H9 (cell line): ENCODE measurements around the gene CD28. TPM values are rescaled to one million over a fixed set of nuclear protein-coding genes. Genes with fewer than 3 reads are reported as not detected.

Source experiments
- DNase-seq: peaks from one replicate; pipeline ENCODE4 v3.0.0-alpha.2; 2017
- H2AFZ ChIP-seq: one replicate; pipeline ENCODE4 v1.6.1; 2013; ENCODE audit warnings: mild to moderate bottlenecking, low read length, control low read depth, moderate library complexity
- H2AK5ac ChIP-seq: 2 replicates; pipeline ENCODE4 v1.6.1; 2013; ENCODE audit warnings: low read length, control low read depth, mixed read lengths; ENCODE audit not compliant: insufficient read length
- H2BK120ac ChIP-seq: one replicate; pipeline ENCODE4 v1.6.1; 2013; ENCODE audit warnings: low read depth, mild to moderate bottlenecking, low read length, control low read depth, inconsistent platforms; ENCODE audit not compliant: poor library complexity, severe bottlenecking
- H2BK12ac ChIP-seq: 2 replicates; pipeline ENCODE4 v1.6.1; 2013; ENCODE audit warnings: low read length, control low read depth, mixed read lengths, low read depth; ENCODE audit not compliant: insufficient read length
- H2BK15ac ChIP-seq: 2 replicates; pipeline ENCODE4 v1.6.1; 2013; ENCODE audit warnings: low read depth, low read length, control low read depth
- H2BK20ac ChIP-seq: one replicate; pipeline ENCODE4 v1.6.1; 2013; ENCODE audit warnings: low read depth, mild to moderate bottlenecking, low read length, control low read depth, inconsistent platforms; ENCODE audit not compliant: poor library complexity, severe bottlenecking
- H2BK5ac ChIP-seq: 2 replicates; pipeline ENCODE4 v1.6.1; 2013; ENCODE audit warnings: low read length, control low read depth, mixed read lengths; ENCODE audit not compliant: insufficient read length
- H3K14ac ChIP-seq: 2 replicates; pipeline ENCODE4 v1.6.1; 2013; ENCODE audit warnings: low read length, control low read depth; ENCODE audit not compliant: insufficient read depth
- H3K18ac ChIP-seq: 2 replicates; pipeline ENCODE4 v1.6.1; 2013; ENCODE audit warnings: low read depth, mild to moderate bottlenecking, mixed read lengths, low read length, control low read depth; ENCODE audit not compliant: insufficient read length
- H3K23ac ChIP-seq: 2 replicates; pipeline ENCODE4 v1.6.1; 2013; ENCODE audit warnings: low read length, control low read depth, mixed read lengths, low read depth; ENCODE audit not compliant: insufficient read length
- H3K23me2 ChIP-seq: 2 replicates; pipeline ENCODE4 v1.6.1; 2013; ENCODE audit warnings: low read depth, mild to moderate bottlenecking, mixed read lengths, low read length, control low read depth; ENCODE audit not compliant: insufficient read length, poor library complexity, severe bottlenecking
- H3K27ac ChIP-seq: 2 replicates; pipeline ENCODE4 v1.5.1; 2013; ENCODE audit warnings: low read length, control low read depth, mixed read lengths, low read depth; ENCODE audit not compliant: insufficient read length
- H3K27me3 ChIP-seq: 2 replicates; pipeline ENCODE4 v1.6.1; 2013; ENCODE audit warnings: low read length, control low read depth, inconsistent platforms; ENCODE audit not compliant: insufficient read depth
- H3K4ac ChIP-seq: 2 replicates; pipeline ENCODE4 v1.6.1; 2013; ENCODE audit warnings: low read depth, mild to moderate bottlenecking, control low read depth, inconsistent platforms, low read length, moderate library complexity
- H3K4me1 ChIP-seq: 2 replicates; pipeline ENCODE4 v1.6.1; 2013; ENCODE audit warnings: low read length, control low read depth, inconsistent platforms; ENCODE audit not compliant: insufficient read depth
- H3K4me2 ChIP-seq: 2 replicates; pipeline ENCODE4 v1.6.1; 2013; ENCODE audit warnings: low read length, control low read depth, mixed read lengths; ENCODE audit not compliant: insufficient read length, insufficient read depth
- H3K56ac ChIP-seq: 2 replicates; pipeline ENCODE4 v1.6.1; 2013; ENCODE audit warnings: low read depth, mild to moderate bottlenecking, mixed read lengths, low read length, control low read depth; ENCODE audit not compliant: insufficient read length
- H3K79me1 ChIP-seq: 2 replicates; pipeline ENCODE4 v1.6.1; 2013; ENCODE audit warnings: low read depth, mild to moderate bottlenecking, moderate library complexity, low read length, control low read depth, inconsistent platforms; ENCODE audit not compliant: insufficient read depth, poor library complexity, severe bottlenecking
- H3K79me2 ChIP-seq: 2 replicates; pipeline ENCODE4 v1.6.1; 2013; ENCODE audit warnings: low read length, control low read depth, inconsistent platforms; ENCODE audit not compliant: insufficient read depth
- H3K9ac ChIP-seq: 2 replicates; pipeline ENCODE4 v1.6.1; 2013; ENCODE audit warnings: low read length, control low read depth, mixed read lengths; ENCODE audit not compliant: insufficient read length; ENCODE audit errors: extremely low read depth
- H3K9me3 ChIP-seq: one replicate; pipeline ENCODE4 v1.6.1; 2013; ENCODE audit warnings: low read depth, low read length, inconsistent platforms; ENCODE audit not compliant: control insufficient read depth
- H3T11ph ChIP-seq: one replicate; pipeline ENCODE4 v1.6.1; 2013; ENCODE audit warnings: mild to moderate bottlenecking, low read length, control low read depth, inconsistent platforms
- H4K20me1 ChIP-seq: one replicate; pipeline ENCODE4 v1.6.1; 2013; ENCODE audit not compliant: control insufficient read depth, insufficient read length, insufficient read depth
- H4K5ac ChIP-seq: 2 replicates; pipeline ENCODE4 v1.6.1; 2013; ENCODE audit warnings: low read depth, mild to moderate bottlenecking, mixed read lengths, low read length, control low read depth; ENCODE audit not compliant: insufficient read length
- H4K8ac ChIP-seq: replicated peaks from 2 replicates; pipeline ENCODE4 v1.6.1; 2013; ENCODE audit warnings: low read length, control low read depth, mixed read lengths, low read depth; ENCODE audit not compliant: insufficient read length
- H4K91ac ChIP-seq: 2 replicates; pipeline ENCODE4 v1.6.1; 2013; ENCODE audit warnings: low read depth, mild to moderate bottlenecking, moderate library complexity, mixed read lengths, low read length, control low read depth; ENCODE audit not compliant: insufficient read length
- H3K27ac Mint-ChIP-seq, 3 experiments: 2 replicates in 2 of 3; 3 replicates in 1 of 3; pipeline ENCODE4 v1.8.0; 2020 to 2021; ENCODE audit warnings: mixed read lengths in 3 of 3, mild to moderate bottlenecking in 1 of 3, moderate library complexity in 1 of 3
- H3K27me3 Mint-ChIP-seq: 2 replicates; pipeline ENCODE4 v1.8.0; 2021; ENCODE audit warnings: low read depth, mild to moderate bottlenecking, moderate library complexity, mixed read lengths
- H3K36me3 Mint-ChIP-seq, 3 experiments: 2 replicates in 2 of 3; 3 replicates in 1 of 3; pipeline ENCODE4 v1.8.0; 2020 to 2021; ENCODE audit warnings: low read depth in 3 of 3, mixed read lengths in 3 of 3; ENCODE audit not compliant: insufficient read depth in 1 of 3
- H3K4me1 Mint-ChIP-seq, 2 experiments: 2 replicates each; pipeline ENCODE4 v1.8.0; 2020; ENCODE audit warnings: mixed read lengths in 2 of 2
- H3K4me3 Mint-ChIP-seq, 2 experiments: 2 replicates in 1 of 2; 3 replicates in 1 of 2; pipeline ENCODE4 v1.8.0; 2020 to 2021; ENCODE audit warnings: mild to moderate bottlenecking in 2 of 2, mixed read lengths in 2 of 2, moderate library complexity in 1 of 2
- H3K9me3 Mint-ChIP-seq, 2 experiments: 2 replicates in 1 of 2; 3 replicates in 1 of 2; pipeline ENCODE4 v1.8.0; 2020; ENCODE audit warnings: mild to moderate bottlenecking in 2 of 2, mixed read lengths in 2 of 2, moderate library complexity in 1 of 2
- CTCF ChIP-seq: fragments of 200-600 bp; sonication (generic); conservative IDR thresholded peaks from 3 replicates; pipeline ENCODE4 v1.8.0; 2021; ENCODE audit warnings: antibody characterized with exemption, mild to moderate bottlenecking
- total RNA-seq: library from RNA; stranded (reverse); gene quantifications from 2 replicates; pipeline ENCODE4 v1.2.1, GENCODE V29; 2021

Gene CD28
- total RNA-seq, 1 experiment from 2014 or later = not detected

GRCh38 chr2:203670939-203671338, 35.5 kb upstream of the CD28 start:
- no peak overlapping the region for H3K56ac ChIP-seq
- H2AK5ac ChIP-seq = no peak overlapping the region
- Mint-ChIP-seq H3K9me3 (peaks cover 5% of the 10 kb centered on the region in 2 experiments; a peak in 3 of 5 replicates), H3K27me3 (no peaks in the 10 kb centered on the region; the same call in 1 of the 2 replicates), H3K36me3 (peaks cover 3 to 5% (median 4%) of the 10 kb centered on the region in 3 experiments; a peak in 2 of 7 replicates), H3K4me3 (no peak overlapping the region), H3K4me1 (no peaks in the 10 kb centered on the region), H3K27ac (no peak overlapping the region)
- no peak overlapping the region for H3T11ph ChIP-seq
- H2BK12ac ChIP-seq = no peak overlapping the region
- H4K5ac ChIP-seq = no peak overlapping the region
- no peaks in the 10 kb centered on the region for H3K9me3 ChIP-seq
- no peak overlapping the region for H3K9ac ChIP-seq
- H2BK20ac ChIP-seq = no peak overlapping the region
- no peaks in the 10 kb centered on the region for H3K79me1 ChIP-seq
- H2AFZ ChIP-seq = no peak overlapping the region
- H3K23me2 ChIP-seq = no peaks in the 10 kb centered on the region
- H4K8ac ChIP-seq = no peak overlapping the region
- H3K4ac ChIP-seq = no peak overlapping the region
- no peak overlapping the region for H2BK5ac ChIP-seq
- no peak for DNase-seq
- no peak overlapping the region for H2BK15ac ChIP-seq
- no peak for TF ChIP-seq CTCF
- no peak overlapping the region for H3K14ac ChIP-seq
- no peaks in the 10 kb centered on the region for H3K27me3 ChIP-seq
- H3K79me2 ChIP-seq = no peaks in the 10 kb centered on the region
- H4K91ac ChIP-seq = no peak overlapping the region
- no peak overlapping the region for H3K27ac ChIP-seq
- no peak overlapping the region for H3K4me2 ChIP-seq
- H4K20me1 ChIP-seq = no peaks in the 10 kb centered on the region
- no peak overlapping the region for H3K23ac ChIP-seq
- no peak overlapping the region for H2BK120ac ChIP-seq
- no peak overlapping the region for H3K18ac ChIP-seq
- no peaks in the 10 kb centered on the region for H3K4me1 ChIP-seq
